ENCODE measurements around the gene RESP18. TPM values are rescaled to one million over a fixed set of nuclear protein-coding genes. Genes with fewer than 3 reads are reported as not detected.

Gene RESP18
- total RNA-seq, 1 experiment from 2014 or later: not detected

GRCh38 chr2:219279916-219280516 lies 52.5 kb downstream of the RESP18 start:
- CTCF ChIA-PET: interaction anchor here (1.4 to 5.8 kb wide), 4 partner anchors 15 to 62 kb away, joined by 4 to 92 read pairs (median 16); no protein-coding TSS in a partner anchor
- Mint-ChIP-seq H3K4me1 (ENCODE audit: low read depth, unreplicated experiment) (peaks cover 13% of the 10 kb centered on the region), H3K27me3 (ENCODE audit: insufficient read depth, unreplicated experiment) (no peaks in the 10 kb centered on the region), H3K36me3 (ENCODE audit: insufficient read depth, unreplicated experiment) (peaks cover 16% of the 10 kb centered on the region), H3K27ac (ENCODE audit: unreplicated experiment) (peak overlapping the region; percentile 98), H3K9me3 (ENCODE audit: unreplicated experiment) (no peaks in the 10 kb centered on the region), H3K4me3 (ENCODE audit: unreplicated experiment) (peak overlapping the region; percentile 98)
- DNase-seq: no peak
- peaks cover 3% of the 10 kb centered on the region for H3K36me3 ChIP-seq (ENCODE audit: control insufficient read depth, insufficient read depth, low read length)
- peak overlapping the region; percentile 85 for H3K4me3 ChIP-seq (ENCODE audit: low read depth, low read length)
- POLR2A ChIA-PET: interaction anchor here (1.0 to 1.9 kb wide), 3 partner anchors 35 to 219 kb away, joined by 5 to 8 read pairs (median 6); partner anchors contain the start of genes ANKZF1, ATG9A, GLB1L and GMPPA
- peak in 1 of 2 experiments; percentile 24 for TF ChIP-seq CTCF (IDR thresholded peaks at IDR 0.05; ENCODE audit: insufficient read depth in 1 of 2, low read depth in 1 of 2, low read length in 1 of 2, severe bottlenecking in 1 of 2, unreplicated experiment in 1 of 2)
- H3K9me3 ChIP-seq: no peaks in the 10 kb centered on the region
- no peaks in the 10 kb centered on the region for H3K27me3 ChIP-seq (replicated peaks; ENCODE audit: control insufficient read depth, insufficient read depth, low read length)
- no TSS peak for BruUV-seq (replicated peaks)
- intact Hi-C loops (cut with micrococcal nuclease; ENCODE audit: unreplicated experiment): loop anchor here (1.0 to 5.0 kb wide), 5 partner anchors 26 to 103 kb away; partner anchors contain the start of genes ABCB6, ANKZF1, ATG9A and CNPPD1
- peaks cover 24% of the 10 kb centered on the region for H3K4me1 ChIP-seq

- ChIA-PET CTCF (interaction anchor here (0.6 to 5.8 kb wide), 11 partner anchors 16 to 299 kb away, joined by 3 to 92 read pairs (median 6); partner anchors contain the start of genes GLB1L and STK16), POLR2A (interaction anchor here (0.6 to 1.9 kb wide), 10 partner anchors 13 to 219 kb away, joined by 3 to 12 read pairs (median 6); partner anchors contain the start of genes ANKZF1, ATG9A, CNPPD1 and GLB1L)
- peaks cover 13% of the 10 kb centered on the region for H3K4me1 Mint-ChIP-seq (ENCODE audit: low read depth, unreplicated experiment)
- intact Hi-C loops (cut with micrococcal nuclease; ENCODE audit: unreplicated experiment): loop anchor here (1.0 to 5.0 kb wide), 5 partner anchors 25 to 102 kb away; partner anchors contain the start of genes ABCB6, ANKZF1, ATG9A and CNPPD1
- Histone ChIP-seq H3K9me3 (no peaks in the 10 kb centered on the region), H3K36me3 (ENCODE audit: control insufficient read depth, insufficient read depth, low read length) (peaks cover 3% of the 10 kb centered on the region), H3K27me3 (replicated peaks; ENCODE audit: control insufficient read depth, insufficient read depth, low read length) (no peaks in the 10 kb centered on the region), H3K4me3 (ENCODE audit: low read depth, low read length) (peak within 1 kb of the TSS; percentile 85), H3K4me1 (peaks cover 31% of the 10 kb centered on the region)
- H3K9me3 Mint-ChIP-seq (ENCODE audit: unreplicated experiment): no peaks in the 10 kb centered on the region
- peaks cover 16% of the 10 kb centered on the region for H3K36me3 Mint-ChIP-seq (ENCODE audit: insufficient read depth, unreplicated experiment)
- no TSS peak for BruUV-seq (replicated peaks)
- no peak for TF ChIP-seq CTCF (IDR thresholded peaks at IDR 0.05; ENCODE audit: insufficient read depth in 1 of 2, low read depth in 1 of 2, low read length in 1 of 2, severe bottlenecking in 1 of 2, unreplicated experiment in 1 of 2)
- H3K27ac Mint-ChIP-seq (ENCODE audit: unreplicated experiment): peak within 1 kb of the TSS; percentile 98
- H3K4me3 Mint-ChIP-seq (ENCODE audit: unreplicated experiment): peak within 1 kb of the TSS; percentile 98
- peak; percentile 98 for DNase-seq
- no peaks in the 10 kb centered on the region for H3K27me3 Mint-ChIP-seq (ENCODE audit: insufficient read depth, unreplicated experiment)
Observed at GRCh38 chr2:219279151-219279915, 53.2 kb downstream of the RESP18 start, which contains the start of gene DNAJB2. Gene DNAJB2 (plus strand): TSS chr2:219279366. CDS start chr2:219279834, 468 bp downstream.
